Skeletal muscle tissue (tissue), 4 donors: Measurements from ENCODE around the gene LCMT1. TPM values are rescaled to one million over a fixed set of nuclear protein-coding genes. Genes with fewer than 3 reads are reported as not detected.

Experiments used
- H3K27ac ChIP-seq: one replicate; pipeline ENCODE4 v1.7.0; 2013; ENCODE audit warnings: mild to moderate bottlenecking, low read depth, low read length, inconsistent platforms
- H3K27me3 ChIP-seq, 3 donors: one replicate each; pipeline ENCODE4 v1.7.0; 2013; ENCODE audit warnings: low read length in 3 of 3; ENCODE audit not compliant: control insufficient read depth in 3 of 3, insufficient read depth in 3 of 3
- H3K36me3 ChIP-seq, 3 donors: one replicate each; pipeline ENCODE4 v1.7.0; 2013; ENCODE audit warnings: low read length in 3 of 3; ENCODE audit not compliant: control insufficient read depth in 3 of 3, insufficient read depth in 3 of 3
- H3K4me1 ChIP-seq, 3 donors: one replicate each; pipeline ENCODE4 v1.7.0; 2013; ENCODE audit warnings: low read length in 3 of 3, mild to moderate bottlenecking in 3 of 3; ENCODE audit not compliant: control insufficient read depth in 3 of 3, insufficient read depth in 3 of 3
- H3K4me3 ChIP-seq, 3 donors: one replicate each; pipeline ENCODE4 v1.7.0; 2013; ENCODE audit warnings: low read length in 3 of 3
- H3K9ac ChIP-seq, 3 donors: one replicate each; pipeline ENCODE4 v1.7.0; 2013; ENCODE audit warnings: low read length in 3 of 3, mild to moderate bottlenecking in 3 of 3, moderate library complexity in 2 of 3, low read depth in 1 of 3
- H3K9me3 ChIP-seq, 3 donors: one replicate each; pipeline ENCODE4 v1.7.0; 2013; ENCODE audit warnings: low read length in 3 of 3; ENCODE audit not compliant: control insufficient read depth in 3 of 3
- total RNA-seq: library from RNA; depleted of rRNA; stranded (reverse); fragments of >200 nt; gene quantifications from one replicate; pipeline ENCODE4 v1.2.3, GENCODE V29; 2014
- donor health status: Osteomylitis.

The LCMT1 gene
- total RNA-seq, 1 donor from 2014 or later: 40.2 TPM

GRCh38 chr16:25212636-25213035 is 101.1 kb downstream of the LCMT1 start:
- Histone ChIP-seq H3K9ac (no peak overlapping the region), H3K27me3 (peaks cover 0 to 5% (median 2%) of the 10 kb centered on the region in 3 donors), H3K36me3 (no peaks in the 10 kb centered on the region), H3K9me3 (no peaks in the 10 kb centered on the region), H3K27ac (no peak overlapping the region), H3K4me3 (no peak overlapping the region), H3K4me1 (no peaks in the 10 kb centered on the region)

GRCh38 chr16:25213709-25214397 is 102.3 kb downstream of the LCMT1 start:
- H3K27me3 ChIP-seq: peaks cover 0 to 5% (median 2%) of the 10 kb centered on the region in 3 donors

GRCh38 chr16:25217112-25217511 is 105.6 kb downstream of the LCMT1 start:
- H3K36me3 ChIP-seq: no peaks in the 10 kb centered on the region
- no peak overlapping the region for H3K9ac ChIP-seq
- no peak overlapping the region for H3K4me3 ChIP-seq
- no peaks in the 10 kb centered on the region for H3K9me3 ChIP-seq
- peaks cover 0 to 5% (median 5%) of the 10 kb centered on the region in 3 donors for H3K27me3 ChIP-seq
- no peak overlapping the region for H3K27ac ChIP-seq
- H3K4me1 ChIP-seq: no peaks in the 10 kb centered on the region

More at GRCh38 chr16:25213709-25214397, 102.3 kb downstream of the LCMT1 start:
- Histone ChIP-seq H3K9ac (no peak overlapping the region), H3K9me3 (no peaks in the 10 kb centered on the region), H3K4me3 (no peak overlapping the region), H3K36me3 (no peaks in the 10 kb centered on the region), H3K4me1 (no peaks in the 10 kb centered on the region), H3K27ac (no peak overlapping the region)

- Histone ChIP-seq H3K36me3 (no peaks in the 10 kb centered on the region), H3K27me3 (peaks cover 0 to 5% (median 5%) of the 10 kb centered on the region in 3 donors), H3K9me3 (no peaks in the 10 kb centered on the region), H3K9ac (no peak overlapping the region), H3K27ac (no peak overlapping the region), H3K4me1 (no peaks in the 10 kb centered on the region), H3K4me3 (no peak overlapping the region)
These were observed 106.4 kb downstream of the LCMT1 start for GRCh38 chr16:25217921-25218320.

- Histone ChIP-seq H3K27ac (no peak overlapping the region), H3K27me3 (peaks cover 0 to 5% (median 5%) of the 10 kb centered on the region in 3 donors), H3K9ac (no peak overlapping the region), H3K4me3 (no peak overlapping the region), H3K9me3 (no peaks in the 10 kb centered on the region), H3K4me1 (no peaks in the 10 kb centered on the region), H3K36me3 (no peaks in the 10 kb centered on the region)
These were observed 107.7 kb downstream of the LCMT1 start for GRCh38 chr16:25219070-25219737.

GRCh38 chr16:25222959-25223358 is 111.4 kb downstream of the LCMT1 start:
- H3K4me3 ChIP-seq: no peak overlapping the region
- no peaks in the 10 kb centered on the region for H3K4me1 ChIP-seq
- no peaks in the 10 kb centered on the region for H3K9me3 ChIP-seq
- no peak overlapping the region for H3K27ac ChIP-seq
- H3K36me3 ChIP-seq: no peaks in the 10 kb centered on the region
- H3K9ac ChIP-seq: no peak overlapping the region
- peaks cover 0 to 3% (median 0%) of the 10 kb centered on the region in 3 donors for H3K27me3 ChIP-seq

GRCh38 chr16:25223964-25224363 is 112.4 kb downstream of the LCMT1 start:
- Histone ChIP-seq H3K4me1 (no peaks in the 10 kb centered on the region), H3K27me3 (peaks cover 0 to 3% (median 0%) of the 10 kb centered on the region in 3 donors), H3K9ac (no peak overlapping the region), H3K4me3 (no peak overlapping the region), H3K9me3 (no peaks in the 10 kb centered on the region), H3K27ac (no peak overlapping the region), H3K36me3 (no peaks in the 10 kb centered on the region)

- Histone ChIP-seq H3K9me3 (no peaks in the 10 kb centered on the region), H3K4me1 (no peaks in the 10 kb centered on the region), H3K36me3 (no peaks in the 10 kb centered on the region), H3K27me3 (peaks cover 0 to 3% (median 0%) of the 10 kb centered on the region in 3 donors), H3K9ac (peak overlapping the region in 1 of 3 donors; percentile 8), H3K27ac (no peak overlapping the region), H3K4me3 (peak overlapping the region in 1 of 3 donors; percentile 6)
These were observed 113.3 kb downstream of the LCMT1 start for GRCh38 chr16:25224731-25225319.
